ENCODE results near the gene SPDYE1.
"Not testable (repeated sequence)": the region's sequence is repeated elsewhere in the genome, so short reads cannot be mapped to it uniquely, and the experiment has no call there.

DNA sequence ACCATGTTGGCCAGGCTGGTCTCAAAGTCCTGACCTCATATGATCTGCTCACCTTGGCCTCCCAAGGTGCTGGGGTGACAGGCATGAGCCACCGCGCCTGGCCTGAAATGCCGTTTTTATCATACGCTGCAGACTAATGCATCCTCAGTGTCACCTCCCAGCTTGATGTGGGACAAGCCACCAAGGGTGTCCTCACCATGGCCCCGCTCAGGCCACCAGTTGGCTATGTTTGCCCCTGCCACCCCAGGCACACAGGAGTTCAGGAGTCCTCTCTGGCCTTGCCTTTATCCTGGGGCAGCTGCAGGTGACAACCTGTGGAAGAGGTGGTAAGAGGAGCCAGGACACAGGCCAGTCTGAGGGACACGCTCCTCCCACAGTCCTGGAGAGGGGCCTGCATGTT is 3.0 kb upstream of the SPDYE1 start:
- TF ChIP-seq, protein P1, sequence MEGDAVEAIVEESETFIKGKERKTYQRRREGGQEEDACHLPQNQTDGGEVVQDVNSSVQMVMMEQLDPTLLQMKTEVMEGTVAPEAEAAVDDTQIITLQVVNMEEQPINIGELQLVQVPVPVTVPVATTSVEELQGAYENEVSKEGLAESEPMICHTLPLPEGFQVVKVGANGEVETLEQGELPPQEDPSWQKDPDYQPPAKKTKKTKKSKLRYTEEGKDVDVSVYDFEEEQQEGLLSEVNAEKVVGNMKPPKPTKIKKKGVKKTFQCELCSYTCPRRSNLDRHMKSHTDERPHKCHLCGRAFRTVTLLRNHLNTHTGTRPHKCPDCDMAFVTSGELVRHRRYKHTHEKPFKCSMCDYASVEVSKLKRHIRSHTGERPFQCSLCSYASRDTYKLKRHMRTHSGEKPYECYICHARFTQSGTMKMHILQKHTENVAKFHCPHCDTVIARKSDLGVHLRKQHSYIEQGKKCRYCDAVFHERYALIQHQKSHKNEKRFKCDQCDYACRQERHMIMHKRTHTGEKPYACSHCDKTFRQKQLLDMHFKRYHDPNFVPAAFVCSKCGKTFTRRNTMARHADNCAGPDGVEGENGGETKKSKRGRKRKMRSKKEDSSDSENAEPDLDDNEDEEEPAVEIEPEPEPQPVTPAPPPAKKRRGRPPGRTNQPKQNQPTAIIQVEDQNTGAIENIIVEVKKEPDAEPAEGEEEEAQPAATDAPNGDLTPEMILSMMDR (IDR thresholded peaks at IDR 0.05): not testable (repeated sequence)
- not testable (repeated sequence) for TF ChIP-seq POLR2A (IDR thresholded peaks at IDR 0.05; ENCODE audit: low read depth); POLR2AphosphoS5 (IDR thresholded peaks at IDR 0.05)
